KMS-11 (cell line): ENCODE measurements around the gene KIZ.

Experiments
- H2AFZ ChIP-seq: fragments of 200-600 bp; sonication (generic); 2 replicates; pipeline ENCODE4 v1.6.1; 2016; ENCODE audit warnings: antibody characterized with exemption, mixed run types, low read depth
- H3K27ac ChIP-seq: fragments of 200-600 bp; sonication (generic); 2 replicates; pipeline ENCODE4 v1.6.1; 2016; ENCODE audit warnings: mild to moderate bottlenecking, mixed run types
- H3K27me3 ChIP-seq: fragments of 200-600 bp; sonication (generic); 2 replicates; pipeline ENCODE4 v1.6.1; 2017; ENCODE audit warnings: mild to moderate bottlenecking, low read depth, mixed run types, moderate library complexity; ENCODE audit not compliant: insufficient read depth
- H3K36me3 ChIP-seq: fragments of 200-600 bp; sonication (generic); 2 replicates; pipeline ENCODE4 v1.6.1; 2017; ENCODE audit warnings: mild to moderate bottlenecking, mixed run types; ENCODE audit not compliant: insufficient read depth
- H3K4me1 ChIP-seq: fragments of 200-600 bp; sonication (generic); 2 replicates; pipeline ENCODE4 v1.6.1; 2016; ENCODE audit warnings: mild to moderate bottlenecking, low read depth, mixed run types; ENCODE audit not compliant: poor library complexity, severe bottlenecking
- H3K4me2 ChIP-seq: fragments of 200-600 bp; sonication (generic); 2 replicates; pipeline ENCODE4 v1.7.0; 2016; ENCODE audit warnings: mild to moderate bottlenecking, mixed run types
- H3K4me3 ChIP-seq: fragments of 200-600 bp; sonication (generic); IDR thresholded peaks from 2 replicates; pipeline ENCODE4 v1.6.1; 2017; ENCODE audit warnings: low read depth, low read length, mixed read lengths; ENCODE audit not compliant: insufficient read depth
- H3K79me2 ChIP-seq: fragments of 200-600 bp; sonication (generic); 2 replicates; pipeline ENCODE4 v1.6.1; 2016; ENCODE audit warnings: low read depth, mixed run types; ENCODE audit not compliant: insufficient read depth
- H3K9ac ChIP-seq: fragments of 200-600 bp; sonication (generic); 2 replicates; pipeline ENCODE4 v1.6.1; 2016; ENCODE audit warnings: mild to moderate bottlenecking, mixed run types
- H4K20me1 ChIP-seq: fragments of 200-600 bp; sonication (generic); 2 replicates; pipeline ENCODE4 v1.6.1; 2016; ENCODE audit warnings: mild to moderate bottlenecking, mixed run types; ENCODE audit not compliant: insufficient read depth
- TF ChIP-seq, protein P1 (sequence below): fragments of 200-600 bp; sonication (generic); conservative IDR thresholded peaks from 2 replicates; pipeline ENCODE4 v1.6.1; 2017; ENCODE audit warnings: low read depth, mild to moderate bottlenecking, antibody characterized with exemption, low read length, moderate library complexity, mixed read lengths

The KIZ gene

DNA sequence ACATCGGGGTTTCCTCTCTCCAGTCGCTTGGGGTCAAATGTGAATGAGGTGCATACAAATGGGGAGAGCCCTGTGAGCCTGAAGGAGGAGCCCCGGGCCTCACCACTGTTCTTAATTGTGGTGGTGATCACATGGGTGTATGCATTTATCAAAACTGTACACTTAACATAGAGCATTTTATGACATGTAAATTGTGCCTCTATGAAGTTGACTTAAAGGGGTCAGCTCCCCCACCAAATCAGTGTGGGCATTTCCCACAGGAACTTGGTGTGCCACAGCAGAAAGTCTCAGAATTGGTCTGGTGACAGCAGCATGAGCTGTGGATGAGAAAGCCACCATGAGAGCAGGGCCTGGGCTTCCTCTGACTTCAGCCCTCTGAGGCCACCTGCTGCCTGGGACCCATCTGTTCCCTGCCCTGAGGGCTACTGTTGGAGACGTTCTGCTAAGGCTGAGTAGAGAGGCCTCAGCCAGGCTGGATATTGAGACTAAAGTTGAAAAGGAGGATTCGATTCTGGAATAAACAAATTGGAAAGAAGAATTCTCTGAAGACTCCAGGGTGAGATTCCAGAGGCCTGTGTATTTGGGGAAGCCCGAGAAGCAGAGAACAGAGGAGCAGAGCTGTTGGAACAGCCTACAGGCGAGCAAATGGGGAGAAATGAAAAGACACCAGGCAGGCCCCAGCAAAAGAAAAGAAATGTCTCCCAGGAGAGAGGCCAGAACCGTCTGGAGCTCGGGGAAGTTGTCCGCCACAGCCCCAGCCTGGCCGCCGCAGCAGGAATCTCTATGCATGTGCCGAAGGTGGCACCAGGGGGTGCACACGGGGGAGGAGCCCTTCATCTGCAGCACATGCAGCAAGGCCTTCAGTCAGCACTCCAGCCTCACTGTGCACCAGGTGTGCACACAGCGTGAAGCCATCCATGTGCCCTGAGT lies 139.6 kb downstream of the KIZ start:
- no peak overlapping the region for H3K4me3 ChIP-seq
- no peaks in the 10 kb centered on the region for H3K36me3 ChIP-seq
- no peak overlapping the region for H3K4me2 ChIP-seq
- TF ChIP-seq, protein P1, sequence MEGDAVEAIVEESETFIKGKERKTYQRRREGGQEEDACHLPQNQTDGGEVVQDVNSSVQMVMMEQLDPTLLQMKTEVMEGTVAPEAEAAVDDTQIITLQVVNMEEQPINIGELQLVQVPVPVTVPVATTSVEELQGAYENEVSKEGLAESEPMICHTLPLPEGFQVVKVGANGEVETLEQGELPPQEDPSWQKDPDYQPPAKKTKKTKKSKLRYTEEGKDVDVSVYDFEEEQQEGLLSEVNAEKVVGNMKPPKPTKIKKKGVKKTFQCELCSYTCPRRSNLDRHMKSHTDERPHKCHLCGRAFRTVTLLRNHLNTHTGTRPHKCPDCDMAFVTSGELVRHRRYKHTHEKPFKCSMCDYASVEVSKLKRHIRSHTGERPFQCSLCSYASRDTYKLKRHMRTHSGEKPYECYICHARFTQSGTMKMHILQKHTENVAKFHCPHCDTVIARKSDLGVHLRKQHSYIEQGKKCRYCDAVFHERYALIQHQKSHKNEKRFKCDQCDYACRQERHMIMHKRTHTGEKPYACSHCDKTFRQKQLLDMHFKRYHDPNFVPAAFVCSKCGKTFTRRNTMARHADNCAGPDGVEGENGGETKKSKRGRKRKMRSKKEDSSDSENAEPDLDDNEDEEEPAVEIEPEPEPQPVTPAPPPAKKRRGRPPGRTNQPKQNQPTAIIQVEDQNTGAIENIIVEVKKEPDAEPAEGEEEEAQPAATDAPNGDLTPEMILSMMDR, result no peak
- no peak overlapping the region for H2AFZ ChIP-seq
- H4K20me1 ChIP-seq, result no peaks in the 10 kb centered on the region
- no peaks in the 10 kb centered on the region for H3K4me1 ChIP-seq
- no peaks in the 10 kb centered on the region for H3K27me3 ChIP-seq
- H3K79me2 ChIP-seq, result no peaks in the 10 kb centered on the region
- no peak overlapping the region for H3K27ac ChIP-seq
- no peak overlapping the region for H3K9ac ChIP-seq

DNA sequence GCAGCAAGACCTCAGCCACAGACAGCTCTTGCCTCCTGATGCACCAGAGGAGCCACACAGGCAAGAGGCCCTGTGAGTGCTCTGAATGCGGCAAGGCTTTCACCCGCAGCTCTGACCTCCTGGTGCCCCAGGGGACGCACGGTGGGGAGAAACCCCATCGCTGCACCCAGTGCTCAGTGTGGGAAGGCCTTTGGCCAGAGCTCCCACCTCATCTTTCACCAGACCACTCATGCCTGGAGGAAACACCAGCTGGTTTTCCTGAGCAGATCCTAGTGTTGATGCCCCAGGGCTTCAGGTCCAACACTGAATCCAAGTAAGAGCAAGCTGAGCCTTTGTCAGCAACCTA lies 140.3 kb downstream of the KIZ start:
- Histone ChIP-seq H3K4me2 (no peak overlapping the region), H3K27ac (no peak overlapping the region), H3K27me3 (no peaks in the 10 kb centered on the region), H3K4me3 (no peak overlapping the region), H3K4me1 (no peaks in the 10 kb centered on the region), H3K79me2 (no peaks in the 10 kb centered on the region), H3K36me3 (no peaks in the 10 kb centered on the region), H2AFZ (no peak overlapping the region), H3K9ac (no peak overlapping the region), H4K20me1 (no peaks in the 10 kb centered on the region)
- TF ChIP-seq, protein P1, result no peak

DNA sequence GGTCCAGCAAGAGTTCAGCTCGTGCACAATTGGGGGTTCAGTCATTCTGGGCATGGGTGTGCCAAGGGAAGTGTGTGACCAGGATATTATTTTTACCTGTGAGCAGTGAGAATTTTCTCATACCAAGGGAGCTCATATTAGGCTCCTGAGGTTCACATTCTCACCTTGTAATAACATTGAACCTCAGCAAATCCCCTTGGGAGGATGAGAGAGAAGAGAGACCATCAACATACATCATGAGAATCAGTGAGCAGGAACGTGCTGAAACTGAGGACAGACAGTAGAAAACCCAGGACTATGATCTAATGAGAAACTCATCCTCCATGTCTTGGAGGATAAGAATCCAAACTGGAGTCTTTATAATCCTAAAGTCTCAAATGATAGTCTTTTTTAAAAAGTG lies 143.9 kb downstream of the KIZ start:
- Histone ChIP-seq H2AFZ (no peak overlapping the region), H3K79me2 (no peaks in the 10 kb centered on the region), H3K4me1 (no peaks in the 10 kb centered on the region), H3K4me3 (no peak overlapping the region), H3K36me3 (no peaks in the 10 kb centered on the region), H3K9ac (no peak overlapping the region), H3K27ac (no peak overlapping the region), H4K20me1 (no peaks in the 10 kb centered on the region), H3K4me2 (no peak overlapping the region), H3K27me3 (no peaks in the 10 kb centered on the region)
- TF ChIP-seq, protein P1, result no peak

DNA sequence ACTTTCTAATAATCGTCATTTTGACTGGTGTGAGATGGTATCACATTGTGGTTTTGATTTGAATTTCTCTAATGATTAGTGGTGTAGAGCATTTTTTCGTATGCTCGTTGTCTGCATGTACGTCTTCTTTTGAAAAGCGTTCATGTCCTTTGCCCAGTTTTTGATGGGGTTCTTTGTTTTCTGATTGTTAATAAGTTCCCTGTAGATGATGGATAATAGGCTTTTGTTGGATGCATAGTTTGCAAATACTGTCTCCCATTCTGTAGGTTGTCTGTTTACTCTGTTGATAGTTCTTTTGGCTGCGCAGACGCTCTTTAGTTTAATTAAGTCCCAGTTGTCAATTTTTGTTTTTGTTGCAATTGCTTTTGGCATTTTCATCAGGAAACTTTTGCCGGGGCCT lies 144.9 kb downstream of the KIZ start:
- Histone ChIP-seq H3K4me3 (no peak overlapping the region), H4K20me1 (no peaks in the 10 kb centered on the region), H3K27me3 (no peaks in the 10 kb centered on the region), H3K79me2 (no peaks in the 10 kb centered on the region), H3K27ac (no peak overlapping the region), H3K4me2 (no peak overlapping the region), H3K36me3 (no peaks in the 10 kb centered on the region), H3K4me1 (no peaks in the 10 kb centered on the region), H2AFZ (no peak overlapping the region), H3K9ac (no peak overlapping the region)
- TF ChIP-seq, protein P1, result no peak
